SKM-1 (cell line): ENCODE measurements around the gene BCAT1.
"Not testable (repeated sequence)": the region's sequence is repeated elsewhere in the genome, so short reads cannot be mapped to it uniquely, and the experiment has no call there.

ENCODE experiments used
- DNase-seq: peaks from one replicate; lab custom pipeline; 2025; ENCODE audit not compliant: unreplicated experiment; lab: John Stamatoyannopoulos, UW

BCAT1 gene

GRCh38 chr12:24860546-24860945, 88.4 kb downstream of the BCAT1 start:
- no peak for DNase-seq

GRCh38 chr12:24856541-24856940, 92.4 kb downstream of the BCAT1 start:
- DNase-seq, result no peak

- DNase-seq, result no peak
Measured at GRCh38 chr12:24854908-24855307, 94.0 kb downstream of the BCAT1 start.

GRCh38 chr12:24854017-24854416, 94.9 kb downstream of the BCAT1 start:
- DNase-seq, result no peak

DNA sequence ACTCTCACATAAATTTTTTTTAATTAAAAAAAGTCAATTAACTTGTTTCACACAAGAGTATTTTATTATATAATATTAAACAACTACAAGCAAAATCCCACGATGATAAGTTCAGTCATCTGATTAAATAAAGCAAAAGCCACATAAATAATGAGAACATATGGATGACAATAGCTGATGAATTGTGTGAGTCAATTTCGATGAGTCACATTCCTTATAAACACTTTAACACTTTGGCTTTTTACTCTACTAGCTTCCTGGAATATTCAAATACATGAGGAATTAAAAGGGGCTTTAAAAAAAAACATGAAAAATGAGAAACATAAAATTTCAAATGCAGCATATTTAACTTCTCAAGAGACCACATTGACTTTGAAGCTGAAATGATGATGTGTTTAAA, 95.3 kb downstream of the BCAT1 start:
- DNase-seq, result no peak

GRCh38 chr12:24853094-24853493, 95.8 kb downstream of the BCAT1 start:
- DNase-seq, result no peak

GRCh38 chr12:24852420-24852819, 96.5 kb downstream of the BCAT1 start:
- no peak for DNase-seq

DNA sequence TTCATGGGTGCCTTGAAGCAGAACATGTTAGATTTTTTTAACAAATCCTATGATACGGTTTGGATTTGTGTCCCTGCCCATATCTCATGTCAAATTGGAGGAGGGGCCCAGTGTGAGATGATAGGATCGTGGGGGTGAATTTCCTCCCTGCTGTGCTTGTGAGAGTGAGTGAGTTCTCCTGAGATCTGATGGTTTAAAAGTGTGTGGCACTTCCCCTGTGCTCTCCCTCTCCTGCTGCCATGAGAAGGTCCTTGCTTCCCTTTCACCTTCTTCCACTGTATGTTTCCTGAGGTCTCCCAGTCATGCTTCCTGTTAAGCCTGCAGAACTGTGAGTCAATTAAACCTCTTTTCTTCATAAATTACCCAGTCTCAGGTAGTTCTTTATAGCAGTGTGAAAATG, 97.0 kb downstream of the BCAT1 start:
- DNase-seq, result not testable (repeated sequence)

GRCh38 chr12:24851341-24851740, 97.6 kb downstream of the BCAT1 start:
- DNase-seq, result no peak

DNA sequence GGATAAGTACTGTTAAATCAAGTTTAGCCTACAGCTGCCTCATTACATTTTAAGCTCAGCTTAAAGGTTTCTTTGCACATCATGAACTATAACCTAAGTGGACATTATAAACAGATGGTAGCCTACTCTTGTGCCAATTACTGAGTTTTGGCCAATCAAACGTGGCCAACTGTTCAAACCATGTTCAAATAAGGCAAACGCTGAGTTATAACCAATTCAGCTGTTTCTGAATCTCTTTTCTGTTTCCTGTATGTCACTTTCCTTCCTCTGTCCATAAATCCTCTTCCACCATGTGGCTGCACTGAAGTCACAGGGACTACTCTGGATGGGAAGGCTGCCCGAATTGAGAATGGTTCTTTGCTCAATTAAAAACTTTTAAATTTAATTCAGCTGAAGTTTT, 98.4 kb downstream of the BCAT1 start:
- no peak for DNase-seq

GRCh38 chr12:24848941-24849477, 99.9 kb downstream of the BCAT1 start:
- no peak for DNase-seq

- DNase-seq, result no peak
Measured at GRCh38 chr12:24846689-24847088, 102.2 kb downstream of the BCAT1 start.

DNA sequence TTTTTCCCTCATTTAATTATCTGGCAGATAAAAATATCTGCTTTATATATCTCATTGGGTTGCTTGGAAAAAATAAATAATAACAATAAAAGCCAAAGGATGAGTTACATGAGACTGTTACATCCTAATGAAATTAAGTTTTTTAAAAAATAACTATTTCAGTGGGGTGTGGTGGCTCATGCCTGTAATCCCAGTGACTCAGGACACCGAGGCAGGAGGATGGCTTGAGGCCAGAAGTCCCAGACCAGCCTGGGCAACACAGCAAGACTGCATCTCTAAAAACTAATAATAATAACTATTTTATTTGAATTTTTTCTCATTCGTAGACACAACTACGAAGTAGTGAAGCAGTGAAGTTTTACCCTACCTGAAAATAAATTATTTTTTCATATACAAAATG, 103.3 kb downstream of the BCAT1 start:
- no peak for DNase-seq

GRCh38 chr12:24840046-24840800, 108.7 kb downstream of the BCAT1 start:
- no peak for DNase-seq

DNA sequence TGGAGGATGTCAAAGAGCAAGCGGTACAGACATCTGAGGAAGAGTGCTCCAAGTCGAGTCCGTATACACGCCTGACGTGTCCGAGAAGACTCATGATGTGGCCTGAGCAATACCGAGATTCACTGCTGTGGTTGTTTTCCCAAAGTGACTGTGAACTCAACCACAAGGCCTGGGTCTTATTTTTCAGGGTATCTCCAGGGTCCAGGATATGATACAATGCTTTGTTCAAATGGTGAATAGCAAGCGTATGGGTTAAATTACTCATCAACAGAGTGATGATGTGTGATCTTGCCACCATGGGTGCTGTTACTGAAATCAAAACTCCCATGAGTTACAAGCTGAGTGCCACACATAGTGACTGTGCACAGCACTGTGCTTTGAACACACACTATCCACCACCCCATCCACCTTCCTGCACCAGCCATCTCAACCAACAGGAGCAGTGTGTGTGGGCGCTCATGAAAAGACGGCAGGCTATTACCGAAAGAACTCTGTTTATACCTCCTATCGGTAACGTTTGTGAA, 109.6 kb downstream of the BCAT1 start:
- DNase-seq, result no peak

DNA sequence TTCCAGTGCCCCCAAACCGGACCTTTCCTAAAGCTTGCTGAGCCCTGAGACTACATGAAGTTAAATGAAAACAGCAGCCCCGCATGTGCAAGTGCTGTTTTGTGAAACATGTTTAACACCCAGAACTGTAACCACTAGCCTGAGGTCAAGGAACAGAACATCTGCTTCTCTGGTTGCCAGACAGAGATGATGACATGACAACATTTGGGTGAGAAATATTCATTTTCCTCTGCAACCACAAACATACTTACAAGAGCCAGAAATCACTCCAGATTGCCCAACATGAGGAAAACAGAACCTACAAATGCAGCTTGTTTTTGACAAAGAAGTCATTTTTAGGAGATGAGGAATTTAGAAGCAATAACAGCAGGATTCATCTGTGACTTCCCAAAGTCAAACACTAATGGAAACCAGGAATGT, 110.4 kb downstream of the BCAT1 start:
- peak; percentile 13 for DNase-seq

- no peak for DNase-seq
Measured at GRCh38 chr12:24835377-24835776, 113.5 kb downstream of the BCAT1 start.

DNA sequence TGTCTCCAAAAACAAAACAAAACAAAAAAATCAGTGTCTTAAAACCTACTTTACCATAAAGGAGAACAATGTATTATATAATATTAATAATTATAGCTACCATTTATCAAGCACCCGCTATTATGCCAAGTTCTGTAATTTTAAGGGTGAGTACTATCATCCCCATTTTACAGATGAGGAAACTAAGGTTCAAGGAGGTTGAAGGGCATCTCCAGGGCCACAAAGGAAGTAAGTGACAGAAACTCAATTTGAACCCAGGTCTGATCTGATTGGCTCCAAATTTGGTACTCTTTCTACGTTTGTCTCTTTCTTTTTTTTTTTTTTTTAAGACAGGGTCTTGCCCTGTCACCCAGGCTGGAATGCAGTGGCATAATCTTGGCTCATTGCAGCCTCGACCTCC, 115.4 kb downstream of the BCAT1 start:
- no peak for DNase-seq

DNA sequence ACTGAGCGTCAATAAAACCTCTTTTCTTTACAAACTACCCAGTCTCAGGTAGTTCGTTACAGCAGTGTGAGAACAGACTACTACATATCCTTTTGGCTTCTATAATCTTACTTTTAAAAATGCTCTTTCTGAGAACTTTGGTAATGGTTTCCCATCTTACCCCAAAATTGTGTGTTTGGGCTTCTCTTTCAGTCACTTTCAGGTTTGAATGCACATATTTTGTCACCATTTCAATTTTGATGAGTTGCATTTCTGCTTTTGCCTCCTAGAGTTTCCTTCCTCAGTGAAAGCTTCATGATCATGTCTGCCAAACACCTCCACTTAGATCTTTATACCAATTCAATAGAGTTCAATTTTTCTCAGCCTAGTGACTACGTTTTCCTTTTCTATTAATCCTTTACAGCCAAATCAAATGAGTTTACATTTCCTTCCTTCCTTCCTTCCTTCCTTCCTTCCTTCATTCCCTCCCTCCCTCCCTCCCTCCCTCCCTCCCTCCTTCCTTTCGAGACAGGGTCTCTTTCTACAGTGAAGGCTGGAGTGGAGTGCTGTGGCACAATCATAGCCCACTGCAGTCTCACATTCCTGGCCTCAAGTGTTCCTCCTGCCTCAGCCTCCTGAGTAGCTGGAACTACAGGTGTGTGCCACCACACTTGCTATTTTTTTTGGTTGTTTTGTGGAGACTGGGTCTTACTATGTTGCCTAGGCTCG, 124.9 kb downstream of the BCAT1 start:
- DNase-seq, result no peak

- no peak for DNase-seq
Measured at GRCh38 chr12:24822121-24822899, 126.6 kb downstream of the BCAT1 start.

GRCh38 chr12:24821691-24822090, 127.2 kb downstream of the BCAT1 start:
- no peak for DNase-seq
